Stimulated activated CD8-positive, alpha-beta memory T cell treated with anti-CD3 and anti-CD28 coated beads, Interleukin-15, amount 100 ng/mL, for 1 hour (primary cell): ENCODE data around the gene EFHC1.
"Not testable (repeated sequence)": the region's sequence is repeated elsewhere in the genome, so short reads cannot be mapped to it uniquely, and the experiment has no call there.

Experiments used
- DNase-seq: peaks from one replicate; pipeline ENCODE4 v3.0.0-alpha.2; 2020; ENCODE audit warnings: low read depth

Gene EFHC1

GRCh38 chr6:52419809-52420667 is at the start of gene EFHC1:
Gene EFHC1, plus strand, starts transcription at chr6:52420342. Its CDS starts 69 bp downstream, at chr6:52420411.
- peak; percentile 96 for DNase-seq

GRCh38 chr6:52371656-52372191 is 48.4 kb upstream of the EFHC1 start:
- DNase-seq: no peak

GRCh38 chr6:52373151-52373690 is 46.9 kb upstream of the EFHC1 start:
- DNase-seq: no peak

GRCh38 chr6:52374247-52374646 is 45.9 kb upstream of the EFHC1 start:
- no peak for DNase-seq

GRCh38 chr6:52375780-52376556 is 44.2 kb upstream of the EFHC1 start:
- DNase-seq: no peak

- no peak for DNase-seq
Observed at GRCh38 chr6:52376763-52377162, 43.4 kb upstream of the EFHC1 start.

- DNase-seq: no peak
Observed at GRCh38 chr6:52377538-52378221, 42.5 kb upstream of the EFHC1 start.

GRCh38 chr6:52381249-52381648 is 38.9 kb upstream of the EFHC1 start:
- DNase-seq: no peak

GRCh38 chr6:52384145-52384766 is 35.9 kb upstream of the EFHC1 start:
- DNase-seq: no peak

- DNase-seq: no peak
Observed at GRCh38 chr6:52385074-52385473, 35.1 kb upstream of the EFHC1 start.

- DNase-seq: not testable (repeated sequence)
Observed at GRCh38 chr6:52388119-52388518, 32.0 kb upstream of the EFHC1 start.

GRCh38 chr6:52388790-52389189 is 31.4 kb upstream of the EFHC1 start:
- no peak for DNase-seq

GRCh38 chr6:52389264-52389625 is 30.9 kb upstream of the EFHC1 start:
- no peak for DNase-seq

GRCh38 chr6:52389626-52390360 is 30.3 kb upstream of the EFHC1 start:
- DNase-seq: no peak

GRCh38 chr6:52390361-52390727 is 29.8 kb upstream of the EFHC1 start:
- peak; percentile 23 for DNase-seq

- no peak for DNase-seq
Observed at GRCh38 chr6:52391599-52391998, 28.5 kb upstream of the EFHC1 start.

- DNase-seq: no peak
Observed at GRCh38 chr6:52392944-52393343, 27.2 kb upstream of the EFHC1 start.

GRCh38 chr6:52393780-52394179 is 26.4 kb upstream of the EFHC1 start:
- DNase-seq: no peak

- no peak for DNase-seq
Observed at GRCh38 chr6:52394251-52394666, 25.9 kb upstream of the EFHC1 start.

GRCh38 chr6:52395969-52396368 is 24.2 kb upstream of the EFHC1 start:
- no peak for DNase-seq
